ENCODE data around the gene MEX3D.

DNA sequence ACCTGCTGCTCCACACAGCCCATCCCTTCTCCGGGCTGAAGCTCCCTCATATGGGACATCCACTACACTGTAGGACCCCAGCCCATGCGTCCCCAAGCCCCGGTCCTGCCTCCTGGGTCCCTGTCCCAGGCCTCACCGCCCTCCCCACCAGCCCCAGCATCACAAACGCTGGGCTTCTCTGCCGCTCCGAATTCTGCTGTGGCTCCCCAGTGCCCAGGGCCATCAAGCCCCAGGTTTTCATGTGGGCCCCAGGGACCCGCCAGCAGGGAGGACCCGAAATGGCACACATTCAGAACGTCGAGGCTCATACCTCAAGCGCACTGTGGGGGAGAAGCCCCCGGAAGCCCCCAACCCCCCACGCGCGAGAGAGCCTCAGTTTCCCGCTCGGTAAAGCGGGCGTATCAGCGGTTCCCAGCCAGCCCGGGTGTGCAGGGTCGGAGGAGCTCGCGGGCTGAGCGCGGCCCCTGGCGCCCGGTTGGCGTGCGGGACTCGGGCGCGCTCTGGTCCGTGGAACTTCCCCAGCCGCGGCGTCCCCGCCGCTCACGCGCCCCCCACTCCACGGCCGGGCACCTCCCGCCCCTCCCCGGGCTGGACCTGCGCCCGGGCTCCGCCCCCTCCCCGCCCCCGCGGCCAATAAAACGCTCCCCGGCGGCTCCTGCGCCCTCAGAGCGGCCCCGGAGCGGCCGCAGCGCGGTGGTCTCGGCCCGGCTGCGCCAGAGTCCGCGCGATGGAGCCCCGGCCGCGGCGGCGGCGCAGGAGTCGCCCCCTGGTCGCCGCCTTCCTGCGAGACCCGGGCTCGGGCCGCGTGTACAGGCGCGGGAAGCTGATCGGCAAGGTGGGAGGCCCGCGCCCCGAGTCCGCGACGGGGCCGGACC lies 44.5 kb downstream of the MEX3D start, which contains the start of gene PLK5:
- TF ChIP-seq, protein P1, sequence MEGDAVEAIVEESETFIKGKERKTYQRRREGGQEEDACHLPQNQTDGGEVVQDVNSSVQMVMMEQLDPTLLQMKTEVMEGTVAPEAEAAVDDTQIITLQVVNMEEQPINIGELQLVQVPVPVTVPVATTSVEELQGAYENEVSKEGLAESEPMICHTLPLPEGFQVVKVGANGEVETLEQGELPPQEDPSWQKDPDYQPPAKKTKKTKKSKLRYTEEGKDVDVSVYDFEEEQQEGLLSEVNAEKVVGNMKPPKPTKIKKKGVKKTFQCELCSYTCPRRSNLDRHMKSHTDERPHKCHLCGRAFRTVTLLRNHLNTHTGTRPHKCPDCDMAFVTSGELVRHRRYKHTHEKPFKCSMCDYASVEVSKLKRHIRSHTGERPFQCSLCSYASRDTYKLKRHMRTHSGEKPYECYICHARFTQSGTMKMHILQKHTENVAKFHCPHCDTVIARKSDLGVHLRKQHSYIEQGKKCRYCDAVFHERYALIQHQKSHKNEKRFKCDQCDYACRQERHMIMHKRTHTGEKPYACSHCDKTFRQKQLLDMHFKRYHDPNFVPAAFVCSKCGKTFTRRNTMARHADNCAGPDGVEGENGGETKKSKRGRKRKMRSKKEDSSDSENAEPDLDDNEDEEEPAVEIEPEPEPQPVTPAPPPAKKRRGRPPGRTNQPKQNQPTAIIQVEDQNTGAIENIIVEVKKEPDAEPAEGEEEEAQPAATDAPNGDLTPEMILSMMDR (IDR thresholded peaks at IDR 0.05): no peak
- TF ChIP-seq POLR2A (IDR thresholded peaks at IDR 0.05): no peak
- no peak for TF ChIP-seq POLR2AphosphoS5 (IDR thresholded peaks at IDR 0.05)
